Stimulated activated naive B cell treated with anti-CD40 and anti-IgM and Interleukin-4, amounts not matched to agents 10 μg/mL and 1 μg/mL and 100 μg/mL, for 72 hours (primary cell): ENCODE results near the gene AGPAT1.
"Not testable (repeated sequence)": the region's sequence is repeated elsewhere in the genome, so short reads cannot be mapped to it uniquely, and the experiment has no call there.

Experiments used
- ATAC-seq, 2 donors: fragments of 150-1000 bp; cut with Tn5 transposase; replicated peaks; 2 replicates each; pipeline ENCODE4 v1.10.0; 2021; ENCODE audit warnings: moderate library complexity in 1 of 2
- DNase-seq: peaks from one replicate; pipeline ENCODE4 v3.0.0; 2021
- H3K27ac Mint-ChIP-seq: one replicate; pipeline ENCODE4 v1.8.0; 2022; ENCODE audit warnings: mild to moderate bottlenecking, mixed read lengths
- H3K27me3 Mint-ChIP-seq, 2 donors: one replicate each; pipeline ENCODE4 v1.8.0; 2022; ENCODE audit warnings: mixed read lengths in 2 of 2
- H3K36me3 Mint-ChIP-seq, 2 donors: one replicate each; pipeline ENCODE4 v1.8.0; 2022; ENCODE audit warnings: mixed read lengths in 2 of 2, mild to moderate bottlenecking in 1 of 2
- H3K4me1 Mint-ChIP-seq, 2 donors: one replicate each; pipeline ENCODE4 v1.8.0; 2022; ENCODE audit warnings: mixed read lengths in 2 of 2, mild to moderate bottlenecking in 1 of 2
- H3K4me3 Mint-ChIP-seq, 2 donors: one replicate each; pipeline ENCODE4 v1.8.0; 2022; ENCODE audit warnings: mild to moderate bottlenecking in 2 of 2, mixed read lengths in 2 of 2, moderate library complexity in 1 of 2
- H3K9me3 Mint-ChIP-seq, 2 donors: one replicate each; pipeline ENCODE4 v1.8.0; 2022; ENCODE audit warnings: mixed read lengths in 2 of 2, mild to moderate bottlenecking in 1 of 2

The AGPAT1 gene

DNA sequence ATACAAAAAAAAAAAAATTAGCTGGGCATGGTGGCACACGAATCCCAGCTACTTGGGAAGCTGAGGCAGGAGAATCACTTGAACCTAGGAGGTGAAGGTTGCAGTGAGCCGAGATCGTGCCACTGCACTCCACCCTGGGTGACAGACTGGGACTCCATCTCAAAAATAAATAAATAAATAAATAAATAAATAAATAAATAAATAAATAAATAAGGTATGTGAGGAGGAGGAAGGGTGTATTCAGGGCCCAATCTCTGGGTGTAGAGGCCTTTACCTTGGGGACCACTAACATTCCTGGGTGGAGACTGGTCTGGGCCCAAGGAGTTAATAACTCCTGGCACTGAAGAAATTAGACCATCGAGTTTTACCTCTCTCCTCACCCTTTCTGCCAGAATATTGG lies 35.5 kb upstream of the AGPAT1 start:
- H3K4me1 Mint-ChIP-seq, result peaks cover 4 to 11% of the 10 kb centered on the region in 2 donors
- DNase-seq, H3K27ac Mint-ChIP-seq, H3K36me3 Mint-ChIP-seq, H3K4me3 Mint-ChIP-seq, ATAC-seq, H3K9me3 Mint-ChIP-seq, H3K27me3 Mint-ChIP-seq: not testable (repeated sequence)

DNA sequence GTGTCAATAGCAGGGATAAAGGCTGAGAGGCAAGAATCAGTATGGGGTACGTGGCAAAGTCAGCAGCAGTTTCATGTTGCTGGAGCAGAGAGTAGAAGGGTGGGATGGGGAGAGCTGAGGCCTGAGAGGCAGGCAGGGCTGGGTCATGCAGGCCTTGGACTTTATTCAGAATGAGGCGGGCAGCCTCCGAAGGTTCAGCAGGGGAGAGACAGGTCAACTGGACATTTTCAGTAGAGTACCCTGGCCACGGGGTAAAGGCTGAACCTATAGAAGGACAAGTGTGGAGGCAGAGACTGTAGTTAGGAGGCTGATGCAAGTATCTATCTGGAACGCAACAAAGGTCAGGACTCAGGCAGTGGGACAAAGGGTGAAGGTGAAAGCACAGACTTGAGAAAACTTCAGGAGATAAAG lies 34.3 kb upstream of the AGPAT1 start:
- Mint-ChIP-seq H3K27me3 (no peaks in the 10 kb centered on the region), H3K9me3 (no peaks in the 10 kb centered on the region), H3K36me3 (no peaks in the 10 kb centered on the region), H3K4me1 (peaks cover 4 to 6% of the 10 kb centered on the region in 2 donors), H3K27ac (no peak overlapping the region), H3K4me3 (no peak overlapping the region)
- DNase-seq (no peak), ATAC-seq (no peak)

DNA sequence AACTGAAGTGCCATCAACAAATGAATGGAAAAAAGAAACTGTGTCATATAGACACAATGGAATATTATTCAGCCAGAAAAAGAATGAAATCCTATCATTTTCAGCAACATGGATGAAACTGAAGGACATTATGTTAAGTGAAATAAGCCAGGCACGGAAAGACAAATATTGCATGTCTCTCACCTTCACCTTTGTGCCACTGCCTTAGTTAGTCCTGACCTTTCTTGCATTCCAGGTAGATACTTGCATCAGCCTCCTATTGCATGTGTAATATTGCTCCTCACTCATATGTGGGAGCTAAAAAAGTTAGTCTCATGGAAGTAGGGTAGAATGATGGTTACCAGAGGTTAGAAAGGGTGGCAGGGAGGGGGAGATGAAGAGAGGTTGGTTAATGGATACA lies 33.1 kb upstream of the AGPAT1 start:
- H3K36me3 Mint-ChIP-seq, result no peaks in the 10 kb centered on the region

DNA sequence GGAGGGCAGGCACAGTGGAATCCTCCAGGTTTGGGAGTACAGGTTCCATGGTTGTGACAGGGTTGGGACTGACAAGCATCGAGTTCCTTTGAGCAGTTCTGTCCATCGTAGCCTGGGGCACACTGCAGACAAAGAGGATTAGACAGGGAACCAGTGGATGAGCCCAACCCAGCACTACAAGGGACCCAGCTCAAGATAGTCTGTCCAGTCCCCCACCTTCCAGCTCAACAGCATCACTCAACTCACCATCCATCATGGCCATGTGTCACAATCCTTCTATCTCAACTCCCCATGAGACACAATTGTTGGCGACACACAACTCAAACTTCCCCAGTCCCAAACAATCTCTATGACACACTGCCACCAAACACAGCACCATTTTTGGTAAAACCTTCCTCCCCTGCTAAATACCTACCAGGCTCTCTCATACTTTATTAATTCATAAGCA lies 28.4 kb upstream of the AGPAT1 start:
- H3K9me3 Mint-ChIP-seq, result no peaks in the 10 kb centered on the region
- peaks cover 9 to 11% of the 10 kb centered on the region in 2 donors for H3K27me3 Mint-ChIP-seq
- DNase-seq (no peak), ATAC-seq (no peak)
- no peak overlapping the region for H3K27ac Mint-ChIP-seq
- no peak overlapping the region for H3K4me3 Mint-ChIP-seq
- H3K4me1 Mint-ChIP-seq, result no peaks in the 10 kb centered on the region
- H3K36me3 Mint-ChIP-seq, result no peaks in the 10 kb centered on the region

More for the DNA sequence above, 33.1 kb upstream of the AGPAT1 start:
- ATAC-seq (no peak), DNase-seq (no peak)
- Mint-ChIP-seq H3K4me1 (peaks cover 1 to 2% of the 10 kb centered on the region in 2 donors), H3K4me3 (no peak overlapping the region), H3K27me3 (peaks cover 9 to 10% of the 10 kb centered on the region in 2 donors), H3K27ac (no peak overlapping the region), H3K9me3 (no peaks in the 10 kb centered on the region)

DNA sequence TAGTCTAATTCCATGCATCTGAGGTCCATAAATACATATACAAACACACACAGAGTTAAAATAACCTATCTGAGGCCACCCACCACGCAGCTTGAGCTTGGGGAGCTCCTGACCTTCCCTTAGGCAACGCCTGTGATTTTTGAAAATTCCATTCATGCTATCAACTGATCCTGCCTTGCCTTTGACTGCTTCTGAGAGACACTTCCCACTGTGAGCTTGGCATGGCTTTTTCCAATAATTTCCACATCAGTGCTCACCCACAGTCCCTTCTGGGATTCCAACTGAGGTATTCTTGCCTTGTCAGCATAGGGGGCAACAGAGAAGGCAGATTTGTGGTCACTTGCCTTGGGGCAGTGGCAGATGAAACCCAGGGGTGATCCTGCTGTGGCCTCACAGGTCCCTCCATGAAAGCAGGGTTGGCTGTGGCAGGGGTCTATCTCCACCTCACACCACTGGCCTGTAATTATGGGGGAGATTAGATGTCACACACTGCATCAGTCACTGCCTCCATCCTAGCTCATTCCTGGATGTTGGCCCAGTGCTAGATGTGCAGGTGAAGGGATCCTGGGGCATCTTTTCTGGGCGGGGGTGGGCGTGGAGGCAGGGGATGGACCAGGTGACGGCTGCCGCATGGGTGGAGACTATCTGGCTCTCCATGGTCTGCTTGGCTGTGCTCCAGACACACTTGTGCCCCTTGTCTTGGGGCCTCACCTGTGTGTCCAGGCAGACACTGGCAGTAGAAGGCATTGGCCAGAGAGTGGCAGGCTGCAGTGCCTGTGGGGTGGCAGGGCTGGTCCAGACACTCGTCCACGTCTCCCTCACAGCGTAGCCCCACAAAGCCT lies 27.8 kb upstream of the AGPAT1 start:
- H3K27me3 Mint-ChIP-seq, result peaks cover 9 to 11% of the 10 kb centered on the region in 2 donors
- no peaks in the 10 kb centered on the region for H3K4me1 Mint-ChIP-seq
- H3K4me3 Mint-ChIP-seq, result no peak overlapping the region
- ATAC-seq, result no peak
- no peak overlapping the region for H3K27ac Mint-ChIP-seq
- DNase-seq, result no peak
- no peaks in the 10 kb centered on the region for H3K9me3 Mint-ChIP-seq
- no peaks in the 10 kb centered on the region for H3K36me3 Mint-ChIP-seq

DNA sequence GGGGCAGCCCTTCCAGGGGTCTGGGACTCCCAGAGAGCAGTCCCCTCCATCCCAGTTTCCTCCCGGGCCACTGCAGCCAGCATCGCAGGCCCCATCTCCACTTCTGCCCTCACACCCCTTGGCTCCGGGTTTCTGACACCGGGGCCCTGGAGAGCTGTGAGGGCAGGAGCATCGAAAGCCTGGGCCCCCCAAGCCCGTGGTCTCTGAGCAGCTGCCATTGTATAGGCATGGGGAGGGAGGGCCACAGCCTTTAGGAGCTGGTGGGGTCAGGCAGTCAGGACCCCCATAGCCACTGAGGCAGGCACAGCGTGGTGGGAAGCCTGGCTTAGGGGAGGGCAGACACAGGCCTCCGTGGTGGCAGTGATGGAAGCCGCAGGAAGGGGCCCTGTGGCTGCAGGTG lies 26.3 kb upstream of the AGPAT1 start:
- H3K36me3 Mint-ChIP-seq, result no peaks in the 10 kb centered on the region
- ATAC-seq, result no peak

DNA sequence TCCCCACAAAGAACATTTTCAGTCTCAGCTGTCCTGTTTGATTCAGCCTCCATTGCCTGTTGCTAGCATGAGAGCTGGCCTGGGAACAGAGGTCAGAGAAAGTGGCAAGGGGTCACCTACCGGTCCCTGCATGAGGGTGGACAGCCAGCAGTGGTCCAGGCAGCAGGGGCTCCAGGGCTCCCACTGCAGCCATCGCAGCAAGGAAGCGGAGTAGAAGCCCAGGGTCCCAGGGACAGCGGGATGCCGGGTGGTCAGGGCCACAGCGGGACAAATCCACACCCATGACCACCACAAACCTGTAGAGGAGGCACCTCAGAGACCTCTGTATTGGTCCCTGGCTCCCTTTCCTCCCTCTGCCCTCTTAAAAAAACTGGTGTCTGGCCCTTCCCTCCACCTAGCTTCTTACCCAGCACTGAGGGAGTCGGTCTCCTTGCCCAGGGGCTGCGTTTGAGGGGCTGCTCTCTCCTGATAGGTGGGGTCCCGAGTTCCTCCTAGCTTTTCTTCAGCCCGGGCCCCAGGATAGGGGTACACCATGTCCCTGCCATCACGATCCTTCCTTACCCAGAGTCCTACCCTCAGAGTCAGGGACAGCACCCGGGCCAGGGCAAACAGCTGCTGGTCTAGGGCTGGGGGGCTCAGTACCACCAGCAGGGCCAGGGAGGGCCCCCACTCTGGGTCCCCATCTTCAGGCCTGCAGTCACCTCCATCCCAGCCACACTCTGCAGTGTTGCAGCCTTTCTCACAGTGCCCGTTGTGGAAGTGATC lies 25.0 kb upstream of the AGPAT1 start:
- DNase-seq, result no peak
- no peak for ATAC-seq
- peaks cover 8 to 10% of the 10 kb centered on the region in 2 donors for H3K4me1 Mint-ChIP-seq
- no peaks in the 10 kb centered on the region for H3K9me3 Mint-ChIP-seq
- H3K27ac Mint-ChIP-seq, result no peak overlapping the region
- H3K36me3 Mint-ChIP-seq, result no peaks in the 10 kb centered on the region
- no peak overlapping the region for H3K4me3 Mint-ChIP-seq
- peaks cover 9 to 11% of the 10 kb centered on the region in 2 donors for H3K27me3 Mint-ChIP-seq

More for the DNA sequence above, 26.3 kb upstream of the AGPAT1 start:
- no peaks in the 10 kb centered on the region for H3K9me3 Mint-ChIP-seq
- DNase-seq, result no peak
- H3K4me3 Mint-ChIP-seq, result no peak overlapping the region
- H3K4me1 Mint-ChIP-seq, result peaks cover 2% of the 10 kb centered on the region in 2 donors
- peaks cover 9 to 11% of the 10 kb centered on the region in 2 donors for H3K27me3 Mint-ChIP-seq
- no peak overlapping the region for H3K27ac Mint-ChIP-seq

DNA sequence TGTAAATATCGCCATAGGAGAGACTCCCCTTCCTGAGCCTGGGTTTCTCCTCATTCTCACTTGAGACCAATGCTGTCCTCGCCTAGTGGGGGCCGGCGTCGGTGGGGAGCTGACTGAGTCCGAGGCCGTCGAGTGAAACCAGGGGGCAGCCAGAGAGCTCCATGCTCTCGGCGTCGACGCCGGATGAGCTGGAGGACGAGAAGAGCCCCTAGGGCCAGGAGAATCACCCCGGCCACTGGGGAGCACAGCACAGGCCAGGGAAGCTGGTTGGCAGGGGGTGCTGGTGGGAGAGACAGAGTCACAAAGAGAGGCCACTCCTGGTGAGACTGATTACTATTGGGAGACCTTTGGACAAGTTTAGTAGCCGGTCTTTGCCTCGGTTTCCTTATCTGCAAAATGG lies 23.0 kb upstream of the AGPAT1 start:
- ATAC-seq (no peak), DNase-seq (no peak)
- H3K27ac Mint-ChIP-seq, result peak overlapping the region; percentile 9
- no peaks in the 10 kb centered on the region for H3K27me3 Mint-ChIP-seq
- no peaks in the 10 kb centered on the region for H3K9me3 Mint-ChIP-seq
- no peak overlapping the region for H3K4me3 Mint-ChIP-seq
- peaks cover 18 to 21% of the 10 kb centered on the region in 2 donors for H3K4me1 Mint-ChIP-seq
- H3K36me3 Mint-ChIP-seq, result no peaks in the 10 kb centered on the region

DNA sequence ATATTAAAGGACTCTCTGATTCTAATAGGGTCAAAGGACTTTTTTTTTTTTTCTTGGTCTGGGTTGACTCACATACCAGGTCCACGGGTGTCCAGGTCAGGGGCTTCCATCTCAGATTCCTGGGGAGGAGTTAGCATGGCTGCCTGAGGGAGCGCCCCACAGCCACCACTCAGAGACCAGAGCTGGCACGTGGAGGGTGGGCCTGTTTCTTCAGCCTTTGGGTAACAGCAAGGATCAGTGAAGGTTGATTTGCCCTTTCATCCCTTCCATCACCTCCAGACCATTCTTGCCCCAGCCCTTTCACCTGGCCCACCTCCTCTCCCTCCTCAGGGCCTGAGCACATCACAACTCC lies 22.4 kb upstream of the AGPAT1 start:
- no peaks in the 10 kb centered on the region for H3K36me3 Mint-ChIP-seq
- no peaks in the 10 kb centered on the region for H3K27me3 Mint-ChIP-seq
- H3K27ac Mint-ChIP-seq, result no peak overlapping the region
- no peak overlapping the region for H3K4me3 Mint-ChIP-seq
- DNase-seq (no peak), ATAC-seq (no peak)
- H3K4me1 Mint-ChIP-seq, result peaks cover 22 to 27% of the 10 kb centered on the region in 2 donors
- no peaks in the 10 kb centered on the region for H3K9me3 Mint-ChIP-seq

DNA sequence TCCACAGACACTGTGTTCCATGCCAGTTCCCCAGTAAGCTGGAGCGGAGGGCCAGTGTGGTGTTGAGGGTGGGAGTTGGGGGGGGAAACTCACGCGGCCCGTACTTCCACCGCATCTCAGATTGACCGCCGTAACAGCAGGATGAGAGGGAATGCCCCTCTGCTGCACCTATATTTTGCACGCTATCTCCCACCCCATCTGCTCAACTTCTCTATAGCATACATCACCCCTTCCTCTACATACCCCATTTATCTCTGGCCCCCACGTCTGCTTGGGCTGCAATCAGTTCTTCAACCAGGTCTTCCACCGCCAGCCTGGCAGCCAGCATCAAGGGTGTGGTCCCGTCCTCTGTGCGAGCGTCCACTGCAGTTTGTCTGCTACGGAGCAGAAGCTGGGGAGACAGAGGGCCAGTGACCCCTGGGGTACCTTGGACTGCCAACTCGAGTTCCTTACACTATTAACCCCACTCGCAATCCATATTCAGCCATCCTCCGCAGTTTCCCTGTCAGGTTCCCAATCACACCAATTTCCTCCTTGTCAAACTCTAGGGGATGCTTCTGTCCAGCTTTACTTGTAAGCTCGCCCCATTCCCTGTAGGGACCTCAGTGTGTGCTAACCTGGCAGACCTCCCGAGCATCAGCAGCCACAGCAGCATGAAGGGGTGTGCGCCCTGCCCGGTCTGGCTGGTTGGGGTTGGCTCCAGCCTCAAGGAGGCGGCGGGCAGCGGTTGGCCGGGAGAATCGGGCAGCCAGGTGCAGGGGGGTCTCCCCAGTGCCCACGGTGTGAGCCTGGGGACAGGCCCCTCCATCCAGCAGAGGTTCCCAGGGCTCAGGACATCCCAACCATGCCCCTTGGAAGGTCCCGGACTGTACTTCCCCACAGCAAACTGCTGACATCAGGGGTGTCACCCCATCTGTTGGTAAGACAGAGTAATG lies 21.1 kb upstream of the AGPAT1 start:
- ATAC-seq (no peak), DNase-seq (no peak)
- Mint-ChIP-seq H3K9me3 (no peaks in the 10 kb centered on the region), H3K27me3 (no peaks in the 10 kb centered on the region), H3K4me3 (peak overlapping the region; percentile 94), H3K27ac (peak overlapping the region; percentile 99), H3K36me3 (peaks cover 3 to 8% of the 10 kb centered on the region in 2 donors), H3K4me1 (peaks cover 27 to 39% of the 10 kb centered on the region in 2 donors)

DNA sequence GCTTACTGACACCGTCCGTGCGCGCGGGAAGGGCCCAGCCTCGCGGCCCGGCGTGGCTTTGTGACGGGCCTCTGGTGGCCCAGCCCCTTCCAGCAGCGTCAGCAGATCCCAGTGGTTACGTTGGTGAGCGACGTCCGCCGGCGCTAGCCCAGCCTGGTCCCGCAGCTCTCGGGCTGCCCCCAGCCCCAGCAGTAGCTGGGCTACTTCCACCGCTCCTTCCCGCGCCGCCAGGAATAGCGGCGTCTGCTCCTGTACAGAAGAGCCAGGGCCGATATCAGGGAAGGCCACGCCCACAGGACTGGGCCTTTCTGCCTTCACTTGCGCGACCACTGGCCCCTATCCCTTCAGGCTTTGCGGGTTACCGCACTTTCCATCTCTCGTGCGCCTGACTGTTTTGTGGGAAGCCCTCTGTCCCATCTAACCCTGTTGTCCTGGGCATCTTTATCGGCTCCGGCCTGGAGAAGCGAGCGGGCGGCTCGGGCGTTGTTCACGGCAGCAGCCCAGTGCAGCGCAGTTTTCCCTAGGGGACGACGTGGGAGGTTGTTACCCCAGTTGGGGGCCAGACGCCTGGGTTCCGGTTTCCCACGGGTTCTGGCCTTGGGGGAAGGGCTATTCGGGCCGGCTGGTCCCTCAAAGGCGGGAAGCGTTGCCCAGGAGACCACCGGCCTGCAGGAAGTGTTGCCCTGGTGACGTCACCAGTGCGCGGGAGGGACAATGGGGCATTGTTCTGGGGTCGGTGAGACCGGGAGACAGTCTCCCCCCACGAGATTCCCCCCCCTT lies 20.2 kb upstream of the AGPAT1 start:
- DNase-seq, result peak; percentile 85
- H3K36me3 Mint-ChIP-seq, result peaks cover 12 to 16% of the 10 kb centered on the region in 2 donors
- peak; percentile 86 to 88 for ATAC-seq
- H3K27ac Mint-ChIP-seq, result peak overlapping the region; percentile 99
- H3K4me3 Mint-ChIP-seq, result peak overlapping the region; percentile 94
- H3K4me1 Mint-ChIP-seq, result peaks cover 35 to 48% of the 10 kb centered on the region in 2 donors
- no peaks in the 10 kb centered on the region for H3K27me3 Mint-ChIP-seq
- H3K9me3 Mint-ChIP-seq, result no peaks in the 10 kb centered on the region

DNA sequence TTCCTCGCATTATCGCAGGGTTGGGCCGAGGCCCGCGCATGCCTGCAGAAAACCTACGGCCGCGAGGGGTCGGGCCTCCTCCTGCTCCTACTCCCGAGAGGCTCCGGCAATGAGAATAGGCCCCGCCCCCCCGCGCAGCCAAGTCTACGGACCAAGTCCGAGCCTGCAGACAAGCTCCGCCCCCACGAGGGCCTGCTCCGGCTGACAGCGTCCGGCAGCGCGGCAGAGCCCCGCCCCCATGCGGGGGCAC lies 19.7 kb upstream of the AGPAT1 start:
- H3K27ac Mint-ChIP-seq, result peak overlapping the region; percentile 99
- H3K9me3 Mint-ChIP-seq, result no peaks in the 10 kb centered on the region
- peaks cover 38 to 53% of the 10 kb centered on the region in 2 donors for H3K4me1 Mint-ChIP-seq
- ATAC-seq (peak in 1 of 2 donors; percentile 78), DNase-seq (peak; percentile 100)
- peaks cover 13 to 19% of the 10 kb centered on the region in 2 donors for H3K36me3 Mint-ChIP-seq
- peak overlapping the region; percentile 94 for H3K4me3 Mint-ChIP-seq
- H3K27me3 Mint-ChIP-seq, result no peaks in the 10 kb centered on the region

DNA sequence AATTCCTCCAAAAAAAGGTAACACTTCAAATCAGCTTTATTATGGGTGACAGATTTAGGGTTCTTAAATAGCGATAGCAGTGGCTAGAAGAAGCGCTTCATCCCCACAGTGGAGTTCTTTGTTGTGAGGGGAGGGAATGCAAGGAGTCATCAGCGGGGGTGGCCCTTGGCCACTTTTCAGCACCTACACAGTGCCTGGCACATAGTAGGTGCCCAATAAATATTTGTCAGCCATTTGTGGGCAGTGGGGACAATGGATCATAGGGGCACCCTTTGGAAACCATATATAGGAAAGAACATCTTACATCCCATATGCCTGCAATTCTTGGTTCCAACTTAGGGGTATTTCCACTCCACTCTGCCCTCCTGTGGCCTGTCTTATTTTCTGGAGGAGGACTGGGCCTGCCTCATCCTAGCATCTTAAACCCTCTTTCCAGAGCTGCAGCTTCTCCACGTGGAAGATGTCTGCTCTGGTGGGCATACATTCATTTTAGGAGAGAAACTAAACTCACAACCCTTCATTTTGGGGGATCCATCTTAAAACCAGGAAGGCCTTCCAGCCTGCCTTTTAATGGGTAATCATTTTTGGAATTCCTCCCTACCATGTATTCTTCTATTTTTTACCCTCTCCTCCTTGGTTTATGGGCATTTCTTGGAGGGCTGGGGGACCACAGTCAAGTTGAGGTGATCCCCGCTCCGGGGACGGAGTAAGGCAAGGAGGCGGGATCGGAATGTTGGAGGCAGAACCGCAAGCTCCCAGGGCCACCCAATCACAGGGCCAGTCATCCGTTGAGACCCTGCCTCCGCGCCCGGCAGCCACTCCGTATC lies 19.2 kb upstream of the AGPAT1 start:
- Mint-ChIP-seq H3K4me3 (peak overlapping the region; percentile 94), H3K27ac (peak overlapping the region; percentile 99), H3K4me1 (peaks cover 38 to 58% of the 10 kb centered on the region in 2 donors), H3K27me3 (no peaks in the 10 kb centered on the region), H3K36me3 (peaks cover 13 to 23% of the 10 kb centered on the region in 2 donors), H3K9me3 (no peaks in the 10 kb centered on the region)
- ATAC-seq (no peak), DNase-seq (no peak)
